GM19351 (cell line): Measurements from ENCODE around the gene CDC23.
A peak's percentile ranks its signal among the peaks of the same experiment; 100 is the strongest.
"Not testable (repeated sequence)": the region's sequence is repeated elsewhere in the genome, so short reads cannot be mapped to it uniquely, and the experiment has no call there.

ENCODE experiments used
- ATAC-seq: cut with Tn5 transposase; IDR thresholded peaks from one replicate; pipeline ENCODE4 v1.9.1; 2021; ENCODE audit warnings: mild to moderate bottlenecking, moderate library complexity; ENCODE audit not compliant: unreplicated experiment

The CDC23 gene

GRCh38 chr5:138213161-138214029, at the start of gene CDC23:
Gene CDC23, minus strand, starts transcription at chr5:138213323. Its CDS starts 11 bp downstream, at chr5:138213312.
- peak; percentile 97 for ATAC-seq

GRCh38 chr5:138258704-138259292, 45.7 kb upstream of the CDC23 start:
- ATAC-seq: no peak

- ATAC-seq: no peak
Measured at GRCh38 chr5:138257583-138257982, 44.5 kb upstream of the CDC23 start.

GRCh38 chr5:138252944-138253343, 39.8 kb upstream of the CDC23 start:
- ATAC-seq: no peak

- not testable (repeated sequence) for ATAC-seq
Measured at GRCh38 chr5:138247800-138248199, 34.7 kb upstream of the CDC23 start.

GRCh38 chr5:138246822-138247221, 33.7 kb upstream of the CDC23 start:
- no peak for ATAC-seq

- ATAC-seq: no peak
Measured at GRCh38 chr5:138246334-138246733, 33.2 kb upstream of the CDC23 start.

- no peak for ATAC-seq
Measured at GRCh38 chr5:138245717-138246116, 32.6 kb upstream of the CDC23 start.

- ATAC-seq: no peak
Measured at GRCh38 chr5:138243794-138244193, 30.7 kb upstream of the CDC23 start.

- no peak for ATAC-seq
Measured at GRCh38 chr5:138241688-138242571, 28.8 kb upstream of the CDC23 start.

- ATAC-seq: no peak
Measured at GRCh38 chr5:138240650-138241385, 27.7 kb upstream of the CDC23 start.

GRCh38 chr5:138238034-138238433, 24.9 kb upstream of the CDC23 start:
- no peak for ATAC-seq

- no peak for ATAC-seq
Measured at GRCh38 chr5:138234651-138235050, 21.5 kb upstream of the CDC23 start.

GRCh38 chr5:138233280-138233679, 20.2 kb upstream of the CDC23 start:
- no peak for ATAC-seq

GRCh38 chr5:138230981-138231589, 18.0 kb upstream of the CDC23 start:
- ATAC-seq: no peak

GRCh38 chr5:138230261-138230660, 17.1 kb upstream of the CDC23 start:
- ATAC-seq: no peak

GRCh38 chr5:138229387-138229786, 16.3 kb upstream of the CDC23 start:
- ATAC-seq: no peak

GRCh38 chr5:138226910-138227309, 13.8 kb upstream of the CDC23 start:
- ATAC-seq: no peak

- no peak for ATAC-seq
Measured at GRCh38 chr5:138224712-138225111, 11.6 kb upstream of the CDC23 start.

- ATAC-seq: no peak
Measured at GRCh38 chr5:138223532-138223931, 10.4 kb upstream of the CDC23 start.
